ENCODE data around the gene SLC15A4. TPM values are rescaled to one million over a fixed set of nuclear protein-coding genes. Genes with fewer than 3 reads are reported as not detected.

The SLC15A4 gene
- total RNA-seq, 4 donors from 2014 or later, result 28.1 to 49.9 (median 45.8) TPM

DNA sequence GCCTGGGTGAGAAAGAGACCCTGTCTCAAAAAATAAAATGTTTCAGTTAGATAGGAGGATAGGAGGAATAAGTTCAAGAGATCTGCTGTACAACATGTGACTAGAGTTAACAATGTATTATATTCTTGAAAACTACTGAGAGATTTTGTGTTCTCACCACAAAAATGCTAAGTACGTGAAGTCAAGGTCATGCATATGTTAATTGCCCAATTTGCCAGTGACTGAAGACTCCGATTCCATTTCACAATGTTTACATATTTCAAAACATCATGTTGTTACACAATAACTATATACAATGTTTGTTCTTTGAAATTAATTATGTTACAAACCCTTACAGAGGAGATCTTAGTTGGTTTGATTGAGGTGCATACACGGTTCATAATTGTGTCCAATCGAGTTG is 52.1 kb downstream of the SLC15A4 start:
- H3K27me3 ChIP-seq, result peaks cover 33% of the 10 kb centered on the region
- ATAC-seq, result no peak
- 68 to 95% methylated on average over 4 of the region's 4 CpGs for WGBS, 2 donors (ENCODE audit: low coverage in 1 of 2)
- TF ChIP-seq EP300 (IDR thresholded peaks at IDR 0.05) (no peak), POLR2AphosphoS5 (IDR thresholded peaks at IDR 0.05) (no peak), POLR2A (IDR thresholded peaks at IDR 0.05) (no peak), CTCF (IDR thresholded peaks at IDR 0.05) (no peak)
- no peak overlapping the region for H3K27ac ChIP-seq
- no peak overlapping the region for H3K4me3 ChIP-seq
- no peaks in the 10 kb centered on the region for H3K9me3 ChIP-seq
- H3K36me3 ChIP-seq, result no peaks in the 10 kb centered on the region
- no peaks in the 10 kb centered on the region for H3K4me1 ChIP-seq

- Histone ChIP-seq H3K27me3 (peaks cover 68% of the 10 kb centered on the region), H3K27ac (no peak overlapping the region), H3K4me3 (no peak overlapping the region), H3K36me3 (no peaks in the 10 kb centered on the region), H3K9me3 (no peaks in the 10 kb centered on the region), H3K4me1 (no peaks in the 10 kb centered on the region)
- TF ChIP-seq EP300 (IDR thresholded peaks at IDR 0.05) (no peak), POLR2AphosphoS5 (IDR thresholded peaks at IDR 0.05) (no peak)
- WGBS, 2 donors (ENCODE audit: low coverage in 1 of 2), result 65% methylated on average over 4 of the region's 9 CpGs; no CpG with 5 or more reads in 1 of the 2 donors
- ATAC-seq, result no peak
Measured at GRCh38 chr12:128767518-128767917, 56.2 kb downstream of the SLC15A4 start.

GRCh38 chr12:128766738-128767501 is 56.8 kb downstream of the SLC15A4 start:
- Histone ChIP-seq H3K9me3 (no peaks in the 10 kb centered on the region), H3K27ac (no peak overlapping the region), H3K4me1 (no peaks in the 10 kb centered on the region), H3K4me3 (no peak overlapping the region), H3K27me3 (peaks cover 68% of the 10 kb centered on the region), H3K36me3 (no peaks in the 10 kb centered on the region)
- WGBS, 2 donors (ENCODE audit: low coverage in 1 of 2), result 26 to 63% methylated on average over 4 of the region's 12 CpGs
- TF ChIP-seq EP300 (IDR thresholded peaks at IDR 0.05) (no peak), POLR2A (IDR thresholded peaks at IDR 0.05) (no peak), POLR2AphosphoS5 (IDR thresholded peaks at IDR 0.05) (no peak), CTCF (IDR thresholded peaks at IDR 0.05) (no peak)
- no peak for ATAC-seq

- no peaks in the 10 kb centered on the region for H3K36me3 ChIP-seq
- H3K9me3 ChIP-seq, result no peaks in the 10 kb centered on the region
- ATAC-seq, result no peak
- TF ChIP-seq CTCF (IDR thresholded peaks at IDR 0.05) (no peak), POLR2A (IDR thresholded peaks at IDR 0.05) (no peak), EP300 (IDR thresholded peaks at IDR 0.05) (no peak), POLR2AphosphoS5 (IDR thresholded peaks at IDR 0.05) (no peak)
- H3K4me3 ChIP-seq, result no peak overlapping the region
- 70 to 80% methylated on average over 2 to 7 of the region's 9 CpGs for WGBS, 2 donors (ENCODE audit: low coverage in 1 of 2)
- H3K4me1 ChIP-seq, result no peaks in the 10 kb centered on the region
- H3K27ac ChIP-seq, result no peak overlapping the region
- H3K27me3 ChIP-seq, result peaks cover 53% of the 10 kb centered on the region
Measured at GRCh38 chr12:128763395-128763794, 60.4 kb downstream of the SLC15A4 start.

DNA sequence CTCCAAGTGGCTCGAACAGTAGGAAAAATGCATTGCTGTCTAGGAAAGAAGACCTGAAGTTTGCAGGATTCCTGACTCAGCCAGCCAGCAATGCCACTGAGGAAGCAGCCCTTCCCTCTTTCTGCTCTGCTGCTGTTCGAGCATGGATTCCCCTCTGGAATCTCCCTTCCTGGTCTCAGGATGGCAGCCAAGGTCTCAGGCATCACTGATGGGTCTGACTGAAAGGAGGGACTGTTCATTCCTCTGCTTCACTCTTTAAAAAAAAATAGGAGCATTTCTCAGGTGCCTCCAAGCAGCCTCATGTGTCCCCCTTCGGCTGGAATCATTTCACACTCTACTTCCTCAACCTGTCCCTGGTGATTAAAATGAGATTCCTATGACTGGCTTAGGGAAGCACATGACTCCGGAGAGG is 62.4 kb downstream of the SLC15A4 start:
- ATAC-seq, result no peak
- H3K27me3 ChIP-seq, result peaks cover 33% of the 10 kb centered on the region
- H3K4me3 ChIP-seq, result no peak overlapping the region
- H3K36me3 ChIP-seq, result no peaks in the 10 kb centered on the region
- 27 to 37% methylated on average over 3 to 4 of the region's 4 CpGs for WGBS, 2 donors (ENCODE audit: low coverage in 1 of 2)
- H3K4me1 ChIP-seq, result no peaks in the 10 kb centered on the region
- TF ChIP-seq EP300 (IDR thresholded peaks at IDR 0.05) (no peak), POLR2AphosphoS5 (IDR thresholded peaks at IDR 0.05) (no peak), CTCF (IDR thresholded peaks at IDR 0.05) (no peak), POLR2A (IDR thresholded peaks at IDR 0.05) (no peak)
- no peaks in the 10 kb centered on the region for H3K9me3 ChIP-seq
- H3K27ac ChIP-seq, result no peak overlapping the region

Data from gastroesophageal sphincter (tissue), 4 donors.